Activated T-cell treated with anti-CD3 and anti-CD28 coated beads for 1 hour (primary cell): ENCODE measurements around the gene AK5.

Experiments
- DNase-seq: peaks from one replicate; pipeline ENCODE4 v3.0.0-alpha.2; 2020; ENCODE audit warnings: low read depth

AK5 gene

GRCh38 chr1:77281491-77282186 lies at the start of gene AK5:
AK5 (plus strand) TSS chr1:77282019; CDS start chr1:77282314, 295 bp downstream.
- DNase-seq, result peak; percentile 33

- DNase-seq, result no peak
Observed at GRCh38 chr1:77232829-77233228, 49.0 kb upstream of the AK5 start.

GRCh38 chr1:77234096-77234495 lies 47.7 kb upstream of the AK5 start:
- no peak for DNase-seq

- DNase-seq, result no peak
Observed at GRCh38 chr1:77234943-77235342, 46.9 kb upstream of the AK5 start.

GRCh38 chr1:77238462-77238861 lies 43.4 kb upstream of the AK5 start:
- no peak for DNase-seq

- no peak for DNase-seq
Observed at GRCh38 chr1:77239311-77239710, 42.5 kb upstream of the AK5 start.

GRCh38 chr1:77245830-77246229 lies 36.0 kb upstream of the AK5 start:
- DNase-seq, result no peak

GRCh38 chr1:77250126-77250525 lies 31.7 kb upstream of the AK5 start:
- no peak for DNase-seq

GRCh38 chr1:77253211-77253610 lies 28.6 kb upstream of the AK5 start:
- no peak for DNase-seq

- no peak for DNase-seq
Observed at GRCh38 chr1:77263708-77264107, 18.1 kb upstream of the AK5 start.

GRCh38 chr1:77265180-77265579 lies 16.6 kb upstream of the AK5 start:
- no peak for DNase-seq

- DNase-seq, result no peak
Observed at GRCh38 chr1:77267035-77267434, 14.8 kb upstream of the AK5 start.

- DNase-seq, result no peak
Observed at GRCh38 chr1:77271852-77272580, 9.8 kb upstream of the AK5 start.

- DNase-seq, result no peak
Observed at GRCh38 chr1:77273891-77274290, 7.9 kb upstream of the AK5 start.

- DNase-seq, result no peak
Observed at GRCh38 chr1:77275194-77275593, 6.6 kb upstream of the AK5 start.

GRCh38 chr1:77276941-77277340 lies 4.9 kb upstream of the AK5 start:
- DNase-seq, result no peak

- DNase-seq, result no peak
Observed at GRCh38 chr1:77279929-77280328, 1.9 kb upstream of the AK5 start.

GRCh38 chr1:77280962-77281361 lies 857 bp upstream of the AK5 start:
- DNase-seq, result no peak

- DNase-seq, result peak; percentile 12
Observed at GRCh38 chr1:77282187-77282865, 507 bp downstream of the AK5 start.

- peak; percentile 6 for DNase-seq
Observed at GRCh38 chr1:77282866-77283539, 1.2 kb downstream of the AK5 start.

GRCh38 chr1:77283701-77284425 lies 2.0 kb downstream of the AK5 start:
- no peak for DNase-seq

GRCh38 chr1:77287535-77287934 lies 5.7 kb downstream of the AK5 start:
- DNase-seq, result no peak
